Keratinocyte (primary cell): Measurements from ENCODE around the gene NTNG1. TPM values are rescaled to one million over a fixed set of nuclear protein-coding genes. Genes with fewer than 3 reads are reported as not detected.

Source experiments
- DNase-seq: peaks from one replicate; pipeline ENCODE4 v3.0.0-alpha.2; 2011; ENCODE audit warnings: low read depth, missing footprints, low spot score
- FAIRE-seq: peaks from 2 replicates; lab custom pipeline; 2011; peaks lifted over from hg19 to GRCh38; lab: Jason Lieb, UNC
- H2AFZ ChIP-seq: 2 replicates; pipeline ENCODE4 v1.6.0; 2012; ENCODE audit warnings: low read length, control low read depth, inconsistent platforms; ENCODE audit not compliant: control insufficient read depth
- H3K27ac ChIP-seq: 2 replicates; pipeline ENCODE4 v1.5.1; 2011; ENCODE audit warnings: low read length; ENCODE audit not compliant: control insufficient read depth, insufficient read depth
- H3K27me3 ChIP-seq: 3 replicates; pipeline ENCODE4 v1.6.0; 2011; ENCODE audit warnings: low read length; ENCODE audit not compliant: control insufficient read depth, insufficient read depth; ENCODE audit errors: extremely low read depth
- H3K36me3 ChIP-seq, 2 experiments: 2 replicates in 1 of 2; 3 replicates in 1 of 2; pipeline ENCODE4 v1.5.1; 2011; ENCODE audit warnings: low read length in 2 of 2, mild to moderate bottlenecking in 1 of 2; ENCODE audit not compliant: control insufficient read depth in 2 of 2, insufficient read depth in 2 of 2; ENCODE audit errors: extremely low read depth in 1 of 2
- H3K4me1 ChIP-seq: 3 replicates; pipeline ENCODE4 v1.5.1; 2011; ENCODE audit warnings: low read length; ENCODE audit not compliant: control insufficient read depth, insufficient read depth; ENCODE audit errors: extremely low read depth
- H3K4me2 ChIP-seq: 3 replicates; pipeline ENCODE4 v1.6.0; 2011; ENCODE audit warnings: low read depth, low read length; ENCODE audit not compliant: control insufficient read depth, insufficient read depth; ENCODE audit errors: extremely low read depth
- H3K4me3 ChIP-seq, 3 experiments: fragments of 200-600 bp in 1 of 3; sonication (generic) in 1 of 3; 2 replicates in 2 of 3; 3 replicates in 1 of 3; pipeline ENCODE4 v1.5.1; 2011 to 2016; ENCODE audit warnings: low read length in 3 of 3, mild to moderate bottlenecking in 3 of 3, control low read depth in 2 of 3, inconsistent platforms in 1 of 3, low read depth in 1 of 3, mixed read lengths in 1 of 3, mixed run types in 1 of 3, moderate library complexity in 1 of 3; ENCODE audit not compliant: control insufficient read depth in 2 of 3, insufficient read depth in 2 of 3; ENCODE audit errors: extremely low read depth in 1 of 3
- H3K79me2 ChIP-seq: 2 replicates; pipeline ENCODE4 v1.6.0; 2012; ENCODE audit warnings: low read length; ENCODE audit not compliant: control insufficient read depth, insufficient read depth
- H3K9ac ChIP-seq: 3 replicates; pipeline ENCODE4 v1.6.0; 2011; ENCODE audit warnings: low read length; ENCODE audit not compliant: control insufficient read depth, insufficient read depth; ENCODE audit errors: extremely low read depth
- H3K9me1 ChIP-seq: 3 replicates; pipeline ENCODE4 v1.6.0; 2011; ENCODE audit warnings: low read length; ENCODE audit not compliant: control insufficient read depth, insufficient read depth; ENCODE audit errors: extremely low read depth
- H3K9me3 ChIP-seq: 2 replicates; pipeline ENCODE4 v1.5.1; 2012; ENCODE audit warnings: low read depth, low read length; ENCODE audit not compliant: control insufficient read depth
- H4K20me1 ChIP-seq: 3 replicates; pipeline ENCODE4 v1.6.0; 2011; ENCODE audit warnings: low read length; ENCODE audit not compliant: control insufficient read depth, insufficient read depth; ENCODE audit errors: extremely low read depth
- EZH2 ChIP-seq: IDR thresholded peaks from one replicate; pipeline ENCODE4 v1.6.1; 2012; ENCODE audit warnings: inconsistent platforms, mild to moderate bottlenecking, low read length, moderate library complexity
- dilution Hi-C: fragments of 300-500 bp; cut with MboI; formaldehyde crosslinking; loops from one replicate; pipeline ENCODE4 v1.7.0; 2020; ENCODE audit warnings: low sequenced_read_pairs; ENCODE audit not compliant: extremely low pct_ligation_motif_present
- polyA plus RNA-seq, 5 experiments: library from polyadenylated mRNA; depleted of rRNA in 3 of 5; stranded (reverse) in 3 of 5; stranded (forward) in 1 of 5; unstranded in 1 of 5; fragments of >200 nt; gene quantifications; 1 replicate in 1 of 5; 2 replicates in 3 of 5; 3 replicates in 1 of 5; pipeline versions ENCODE4 v1.2.1 to v1.2.3, GENCODE V29; 2011 to 2012; ENCODE audit warnings: missing spikeins in 2 of 5, low read depth in 1 of 5, low replicate concordance in 1 of 5
- TF ChIP-seq, protein P1 (sequence below), 3 experiments: IDR thresholded peaks in 1 of 3; conservative IDR thresholded peaks in 1 of 3; optimal IDR thresholded peaks in 1 of 3; 2 replicates in 2 of 3; 3 replicates in 1 of 3; pipeline versions ENCODE3 to v1.5.1; 2011; ENCODE audit warnings: low read length in 3 of 3, mild to moderate bottlenecking in 3 of 3, moderate library complexity in 2 of 3, control low read depth in 1 of 3, inconsistent platforms in 1 of 3; ENCODE audit not compliant: insufficient read depth in 2 of 3; ENCODE audit errors: extremely low read depth in 1 of 3

NTNG1 gene
- polyA plus RNA-seq, 1 donor (not counting 4 experiments of a cell fraction or from before 2014, with no cell fraction given) = 8.1 TPM

DNA sequence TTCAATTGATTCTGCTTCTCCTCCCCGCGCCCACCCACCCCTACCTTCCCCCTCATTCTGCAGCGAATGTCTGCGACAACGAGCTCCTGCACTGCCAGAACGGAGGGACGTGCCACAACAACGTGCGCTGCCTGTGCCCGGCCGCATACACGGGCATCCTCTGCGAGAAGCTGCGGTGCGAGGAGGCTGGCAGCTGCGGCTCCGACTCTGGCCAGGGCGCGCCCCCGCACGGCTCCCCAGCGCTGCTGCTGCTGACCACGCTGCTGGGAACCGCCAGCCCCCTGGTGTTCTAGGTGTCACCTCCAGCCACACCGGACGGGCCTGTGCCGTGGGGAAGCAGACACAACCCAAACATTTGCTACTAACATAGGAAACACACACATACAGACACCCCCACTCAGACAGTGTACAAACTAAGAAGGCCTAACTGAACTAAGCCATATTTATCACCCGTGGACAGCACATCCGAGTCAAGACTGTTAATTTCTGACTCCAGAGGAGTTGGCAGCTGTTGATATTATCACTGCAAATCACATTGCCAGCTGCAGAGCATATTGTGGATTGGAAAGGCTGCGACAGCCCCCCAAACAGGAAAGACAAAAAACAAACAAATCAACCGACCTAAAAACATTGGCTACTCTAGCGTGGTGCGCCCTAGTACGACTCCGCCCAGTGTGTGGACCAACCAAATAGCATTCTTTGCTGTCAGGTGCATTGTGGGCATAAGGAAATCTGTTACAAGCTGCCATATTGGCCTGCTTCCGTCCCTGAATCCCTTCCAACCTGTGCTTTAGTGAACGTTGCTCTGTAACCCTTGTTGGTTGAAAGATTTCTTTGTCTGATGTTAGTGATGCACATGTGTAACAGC is 339.9 kb downstream of the NTNG1 start:
- H2AFZ ChIP-seq = no peak overlapping the region
- dilution Hi-C loops = no loop called here
- H3K4me3 ChIP-seq = no peak overlapping the region
- FAIRE-seq (peak; percentile 36), DNase-seq (no peak)
- no peaks in the 10 kb centered on the region for H3K79me2 ChIP-seq
- no peaks in the 10 kb centered on the region for H3K9me3 ChIP-seq
- H3K9me1 ChIP-seq = no peaks in the 10 kb centered on the region
- no peaks in the 10 kb centered on the region for H3K27me3 ChIP-seq
- H4K20me1 ChIP-seq = no peaks in the 10 kb centered on the region
- no peak for TF ChIP-seq EZH2
- TF ChIP-seq, protein P1, sequence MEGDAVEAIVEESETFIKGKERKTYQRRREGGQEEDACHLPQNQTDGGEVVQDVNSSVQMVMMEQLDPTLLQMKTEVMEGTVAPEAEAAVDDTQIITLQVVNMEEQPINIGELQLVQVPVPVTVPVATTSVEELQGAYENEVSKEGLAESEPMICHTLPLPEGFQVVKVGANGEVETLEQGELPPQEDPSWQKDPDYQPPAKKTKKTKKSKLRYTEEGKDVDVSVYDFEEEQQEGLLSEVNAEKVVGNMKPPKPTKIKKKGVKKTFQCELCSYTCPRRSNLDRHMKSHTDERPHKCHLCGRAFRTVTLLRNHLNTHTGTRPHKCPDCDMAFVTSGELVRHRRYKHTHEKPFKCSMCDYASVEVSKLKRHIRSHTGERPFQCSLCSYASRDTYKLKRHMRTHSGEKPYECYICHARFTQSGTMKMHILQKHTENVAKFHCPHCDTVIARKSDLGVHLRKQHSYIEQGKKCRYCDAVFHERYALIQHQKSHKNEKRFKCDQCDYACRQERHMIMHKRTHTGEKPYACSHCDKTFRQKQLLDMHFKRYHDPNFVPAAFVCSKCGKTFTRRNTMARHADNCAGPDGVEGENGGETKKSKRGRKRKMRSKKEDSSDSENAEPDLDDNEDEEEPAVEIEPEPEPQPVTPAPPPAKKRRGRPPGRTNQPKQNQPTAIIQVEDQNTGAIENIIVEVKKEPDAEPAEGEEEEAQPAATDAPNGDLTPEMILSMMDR (optimal IDR thresholded peaks at IDR 0.05 in 1 of 3, IDR thresholded peaks at IDR 0.05 in 1 of 3, conservative IDR thresholded peaks at IDR 0.05 in 1 of 3; ENCODE audit: extremely low read depth in 1 of 3, insufficient read depth in 2 of 3, low read length in 3 of 3) = no peak
- no peaks in the 10 kb centered on the region for H3K36me3 ChIP-seq
- no peak overlapping the region for H3K9ac ChIP-seq
- no peaks in the 10 kb centered on the region for H3K4me1 ChIP-seq
- H3K4me2 ChIP-seq = no peak overlapping the region
- H3K27ac ChIP-seq = no peak overlapping the region

DNA sequence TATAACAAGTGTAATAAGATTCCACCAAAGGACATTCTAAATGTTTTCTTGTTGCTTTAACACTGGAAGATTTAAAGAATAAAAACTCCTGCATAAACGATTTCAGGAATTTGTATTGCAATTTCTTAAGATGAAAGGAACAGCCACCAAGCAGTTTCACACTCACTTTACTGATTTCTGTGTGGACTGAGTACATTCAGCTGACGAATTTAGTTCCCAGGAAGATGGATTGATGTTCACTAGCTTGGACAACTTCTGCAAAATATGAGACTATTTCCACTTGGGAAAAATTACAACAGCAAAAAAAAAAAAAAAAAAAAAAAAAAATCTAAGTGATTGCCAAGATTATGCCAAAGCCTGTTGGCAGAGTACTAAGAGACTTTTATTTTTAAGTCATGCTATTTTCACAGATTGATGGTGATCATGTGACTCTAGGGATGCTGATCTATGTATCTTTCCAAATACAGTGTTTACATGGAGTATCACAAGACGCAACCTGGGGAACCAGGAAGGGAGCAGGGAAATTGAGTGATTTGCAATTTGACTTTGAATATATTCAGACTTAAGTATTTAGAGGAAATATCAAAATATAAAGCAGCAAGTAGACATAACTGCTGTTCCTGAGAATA is 341.0 kb downstream of the NTNG1 start:
- Histone ChIP-seq H3K27me3 (no peaks in the 10 kb centered on the region), H3K36me3 (no peaks in the 10 kb centered on the region), H3K4me3 (no peak overlapping the region), H4K20me1 (no peaks in the 10 kb centered on the region), H3K27ac (no peak overlapping the region), H3K9ac (no peak overlapping the region), H3K79me2 (no peaks in the 10 kb centered on the region), H3K9me3 (no peaks in the 10 kb centered on the region), H3K4me2 (no peak overlapping the region), H2AFZ (no peak overlapping the region), H3K4me1 (peaks cover 4% of the 10 kb centered on the region), H3K9me1 (no peaks in the 10 kb centered on the region)
- DNase-seq = no peak
- FAIRE-seq = no peak
- dilution Hi-C loops = no loop called here
- TF ChIP-seq, protein P1 (optimal IDR thresholded peaks at IDR 0.05 in 1 of 3, IDR thresholded peaks at IDR 0.05 in 1 of 3, conservative IDR thresholded peaks at IDR 0.05 in 1 of 3; ENCODE audit: extremely low read depth in 1 of 3, insufficient read depth in 2 of 3, low read length in 3 of 3) = no peak
- no peak for TF ChIP-seq EZH2
